Prostate gland (tissue), 2 donors: ENCODE results near the gene CHRDL1. TPM values are rescaled to one million over a fixed set of nuclear protein-coding genes. Genes with fewer than 3 reads are reported as not detected.
"Not testable (repeated sequence)": the region's sequence is repeated elsewhere in the genome, so short reads cannot be mapped to it uniquely, and the experiment has no call there.

Experiments
- DNase-seq: peaks from one replicate; pipeline ENCODE4 v3.0.0-alpha.2; 2019; ENCODE audit warnings: low spot score
- H3K27ac ChIP-seq, 2 donors: fragments of 200-600 bp; sonication (generic); 2 replicates each; pipeline ENCODE4 v1.5.1; 2017 to 2019
- H3K27me3 ChIP-seq: fragments of 200-600 bp; sonication (generic); replicated peaks from 2 replicates; pipeline ENCODE4 v1.5.1; 2019; ENCODE audit not compliant: insufficient read depth
- H3K36me3 ChIP-seq, 2 donors: fragments of 200-600 bp; sonication (generic); 1 replicate in 1 of 2; 2 replicates in 1 of 2; pipeline versions ENCODE4 v1.5.1 to v1.8.1; 2017 to 2019
- H3K4me1 ChIP-seq: fragments of 200-600 bp; sonication (generic); replicated peaks from 2 replicates; pipeline ENCODE4 v1.5.1; 2019
- H3K4me3 ChIP-seq, 2 donors: fragments of 200-600 bp; sonication (generic); 2 replicates each; pipeline ENCODE4 v1.5.1; 2017 to 2019
- H3K9me3 ChIP-seq: fragments of 200-600 bp; sonication (generic); 2 replicates; pipeline ENCODE4 v1.5.1; 2017
- CTCF ChIP-seq, 4 experiments: fragments of 200-600 bp in 2 of 4; fragments of 450-650 bp in 2 of 4; sonication (generic) in 2 of 4; IDR thresholded peaks; 1 replicate in 3 of 4; 2 replicates in 1 of 4; pipeline ENCODE4 v1.5.1; 2016 to 2019; ENCODE audit warnings: antibody characterized with exemption in 4 of 4, mild to moderate bottlenecking in 2 of 4, moderate library complexity in 2 of 4
- POLR2A ChIP-seq: fragments of 450-650 bp; IDR thresholded peaks from one replicate; pipeline ENCODE4 v1.6.1; 2016; ENCODE audit warnings: antibody characterized with exemption, mild to moderate bottlenecking
- POLR2AphosphoS5 ChIP-seq: sonication (generic); formaldehyde crosslinking; IDR thresholded peaks from one replicate; pipeline ENCODE4 v1.6.1; 2017; ENCODE audit warnings: antibody characterized with exemption
- WGBS: methylation state at CpG from one replicate; pipeline ENCODE4 v1.1.5; 2018; 5-methylcytosine and 5-hydroxymethylcytosine counted together
- intact Hi-C: fragments of 100-400 bp; cut with DNase I; formaldehyde crosslinking; loops from one replicate; pipeline ENCODE4 v1.14.2; 2022
- total RNA-seq, 2 donors: library from RNA; depleted of rRNA; stranded (reverse); fragments of >200 nt; gene quantifications; one replicate each; pipeline ENCODE4 v1.1.0, GENCODE V29; 2016

The CHRDL1 gene
- total RNA-seq, 2 donors from 2014 or later: 49.1 to 61.4 TPM

DNA sequence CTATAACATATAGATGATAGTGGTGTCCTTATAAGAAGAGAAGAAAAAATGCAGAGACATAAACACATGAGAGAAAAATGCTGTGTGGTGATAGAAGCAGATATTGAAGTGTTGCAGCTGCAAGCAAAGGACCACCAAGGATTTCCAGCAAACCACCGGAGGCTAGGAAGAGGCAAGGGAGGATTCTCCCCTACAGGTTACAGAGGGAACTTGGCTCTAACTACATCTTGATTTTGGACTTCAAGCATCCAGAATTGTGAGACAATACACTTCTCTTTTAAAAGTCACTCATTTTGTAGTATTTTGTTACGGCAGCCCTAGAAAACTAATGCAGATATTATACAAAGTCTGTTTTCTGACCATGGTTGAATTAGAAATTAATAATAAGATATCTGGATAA, 30.4 kb upstream of the CHRDL1 start:
- Histone ChIP-seq H3K27me3 (no peaks in the 10 kb centered on the region), H3K27ac (no peak overlapping the region), H3K9me3 (no peaks in the 10 kb centered on the region), H3K36me3 (no peaks in the 10 kb centered on the region), H3K4me3 (no peak overlapping the region), H3K4me1 (no peaks in the 10 kb centered on the region)
- DNase-seq: no peak
- TF ChIP-seq POLR2A: no peak
- intact Hi-C loops: no loop called here
- 83% methylated on average over 2 of the region's 2 CpGs for WGBS

DNA sequence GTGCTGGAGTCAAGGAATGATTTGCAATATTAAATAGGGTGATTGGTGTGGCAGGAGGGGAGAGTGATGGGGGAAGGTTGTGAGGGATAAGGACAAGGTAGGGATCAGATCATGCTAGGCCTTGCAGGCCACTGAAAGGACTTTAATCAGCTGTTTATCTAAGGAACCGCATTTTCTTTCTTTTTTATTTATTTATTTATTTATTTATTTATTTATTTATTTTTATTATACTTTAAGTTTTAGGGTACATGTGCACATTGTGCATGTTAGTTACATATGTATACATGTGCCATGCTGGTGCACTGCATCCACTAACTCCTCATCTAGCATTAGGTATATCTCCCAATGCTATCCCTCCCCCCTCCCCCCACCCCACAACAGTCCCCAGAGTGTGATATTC, 20.9 kb upstream of the CHRDL1 start:
- DNase-seq, H3K36me3 ChIP-seq, H3K27me3 ChIP-seq, H3K27ac ChIP-seq, H3K4me3 ChIP-seq, intact Hi-C loops, H3K4me1 ChIP-seq, H3K9me3 ChIP-seq: not testable (repeated sequence)
- 95% methylated on average over 1 of the region's 1 CpG for WGBS

GRCh38 chrX:110806145-110806544, 10.5 kb upstream of the CHRDL1 start:
- Histone ChIP-seq H3K27ac (no peak overlapping the region), H3K4me3 (no peak overlapping the region), H3K27me3 (no peaks in the 10 kb centered on the region), H3K36me3 (no peaks in the 10 kb centered on the region), H3K4me1 (no peaks in the 10 kb centered on the region), H3K9me3 (no peaks in the 10 kb centered on the region)
- WGBS: 58% methylated on average over 4 of the region's 4 CpGs
- no peak for DNase-seq
- TF ChIP-seq POLR2A (no peak), POLR2AphosphoS5 (no peak), CTCF (IDR thresholded peaks at IDR 0.05) (no peak)
- intact Hi-C loops: no loop called here

DNA sequence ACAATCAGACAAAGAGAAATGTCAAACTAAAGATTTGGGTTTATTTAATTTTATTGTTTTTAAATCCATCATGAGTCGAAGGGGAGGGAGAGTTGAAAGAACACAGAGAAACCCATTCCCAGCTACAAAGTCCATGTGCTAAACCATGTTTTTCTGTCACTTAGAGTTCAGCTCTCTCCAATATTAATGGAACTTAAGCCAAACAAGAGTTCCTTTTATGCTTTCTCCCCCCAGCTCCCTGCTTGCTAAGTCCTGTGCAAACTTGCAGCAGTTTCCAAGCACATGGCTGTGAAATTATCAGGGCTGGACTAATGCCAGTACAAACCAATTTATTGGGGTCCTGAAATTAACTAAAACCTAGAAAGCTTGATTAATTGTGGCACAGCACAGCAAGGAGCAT, 9.7 kb upstream of the CHRDL1 start:
- intact Hi-C loops: no loop called here
- H3K4me1 ChIP-seq: no peaks in the 10 kb centered on the region
- H3K27ac ChIP-seq: no peak overlapping the region
- no peak for DNase-seq
- H3K27me3 ChIP-seq: no peaks in the 10 kb centered on the region
- TF ChIP-seq POLR2AphosphoS5 (no peak), CTCF (IDR thresholded peaks at IDR 0.05) (no peak), POLR2A (no peak)
- no peaks in the 10 kb centered on the region for H3K36me3 ChIP-seq
- H3K9me3 ChIP-seq: no peaks in the 10 kb centered on the region
- 5% methylated on average over 1 of the region's 1 CpG for WGBS
- H3K4me3 ChIP-seq: no peak overlapping the region

DNA sequence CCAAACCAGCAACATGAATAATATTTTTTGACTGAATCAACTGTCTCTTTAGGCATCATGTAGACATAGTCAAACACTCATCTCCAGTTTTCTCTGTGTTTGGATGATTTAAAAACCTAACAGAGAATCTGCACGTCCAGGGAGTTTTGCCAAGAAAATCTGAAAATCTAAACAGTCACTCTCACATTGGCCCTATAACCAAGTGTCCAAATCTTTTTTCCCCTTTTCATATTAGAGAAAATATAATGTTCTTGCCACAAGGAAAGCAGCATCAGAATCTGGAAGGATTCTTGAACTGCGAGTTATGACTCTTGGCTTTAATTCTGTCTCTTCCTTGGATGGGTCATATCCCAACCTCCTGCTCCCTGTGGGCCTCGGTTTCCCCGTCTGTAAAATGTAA, 8.8 kb upstream of the CHRDL1 start:
- Histone ChIP-seq H3K4me3 (no peak overlapping the region), H3K4me1 (no peaks in the 10 kb centered on the region), H3K9me3 (no peaks in the 10 kb centered on the region), H3K27me3 (no peaks in the 10 kb centered on the region), H3K27ac (no peak overlapping the region), H3K36me3 (no peaks in the 10 kb centered on the region)
- no peak for DNase-seq
- intact Hi-C loops: no loop called here
- WGBS: 48% methylated on average over 4 of the region's 4 CpGs
- TF ChIP-seq POLR2AphosphoS5 (no peak), POLR2A (no peak), CTCF (IDR thresholded peaks at IDR 0.05) (no peak)

DNA sequence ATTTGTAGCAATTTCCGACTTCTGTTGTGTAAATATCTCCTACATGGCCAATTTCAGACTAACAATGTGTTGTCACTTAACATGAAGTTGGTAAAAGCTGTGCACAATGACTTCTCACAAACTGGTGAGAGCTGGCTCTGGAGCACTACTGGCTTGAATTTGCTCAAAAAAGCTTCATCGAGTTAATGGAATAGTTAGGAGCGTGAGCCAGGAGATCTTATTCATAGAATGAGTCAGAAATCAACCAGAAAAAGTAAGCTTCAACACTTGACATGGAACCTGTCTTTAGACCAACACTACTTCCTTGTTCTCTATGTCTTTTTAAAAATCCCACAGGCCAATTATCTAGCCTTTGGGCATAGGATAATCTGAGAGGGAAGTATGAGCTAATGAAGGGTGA, 7.9 kb upstream of the CHRDL1 start:
- no peaks in the 10 kb centered on the region for H3K4me1 ChIP-seq
- no peak overlapping the region for H3K4me3 ChIP-seq
- no peaks in the 10 kb centered on the region for H3K9me3 ChIP-seq
- no peak overlapping the region for H3K27ac ChIP-seq
- WGBS: 46% methylated on average over 3 of the region's 3 CpGs
- intact Hi-C loops: no loop called here
- H3K27me3 ChIP-seq: no peaks in the 10 kb centered on the region
- no peak for DNase-seq
- TF ChIP-seq CTCF (IDR thresholded peaks at IDR 0.05) (no peak), POLR2AphosphoS5 (no peak), POLR2A (no peak)
- H3K36me3 ChIP-seq: no peaks in the 10 kb centered on the region
